Measurements from ENCODE around the gene ARL4D. TPM values are rescaled to one million over a fixed set of nuclear protein-coding genes. Genes with fewer than 3 reads are reported as not detected.

ARL4D gene
- total RNA-seq, 2 donors from 2014 or later, result 4.8 to 17.2 TPM

GRCh38 chr17:43377056-43377810 is 21.6 kb upstream of the ARL4D start:
- no peaks in the 10 kb centered on the region for H3K4me1 ChIP-seq (replicated peaks)
- H3K4me3 ChIP-seq, result no peak overlapping the region
- H3K27ac ChIP-seq, result no peak overlapping the region
- H3K9me3 ChIP-seq, result no peaks in the 10 kb centered on the region
- 70% methylated on average over 12 of the region's 12 CpGs for WGBS
- DNase-seq (ENCODE audit: low spot score), result no peak
- intact Hi-C loops (cut with DNase I), result no loop called here
- TF ChIP-seq POLR2AphosphoS5 (IDR thresholded peaks at IDR 0.05) (no peak), POLR2A (IDR thresholded peaks at IDR 0.05) (no peak)
- TF ChIP-seq, protein P1, sequence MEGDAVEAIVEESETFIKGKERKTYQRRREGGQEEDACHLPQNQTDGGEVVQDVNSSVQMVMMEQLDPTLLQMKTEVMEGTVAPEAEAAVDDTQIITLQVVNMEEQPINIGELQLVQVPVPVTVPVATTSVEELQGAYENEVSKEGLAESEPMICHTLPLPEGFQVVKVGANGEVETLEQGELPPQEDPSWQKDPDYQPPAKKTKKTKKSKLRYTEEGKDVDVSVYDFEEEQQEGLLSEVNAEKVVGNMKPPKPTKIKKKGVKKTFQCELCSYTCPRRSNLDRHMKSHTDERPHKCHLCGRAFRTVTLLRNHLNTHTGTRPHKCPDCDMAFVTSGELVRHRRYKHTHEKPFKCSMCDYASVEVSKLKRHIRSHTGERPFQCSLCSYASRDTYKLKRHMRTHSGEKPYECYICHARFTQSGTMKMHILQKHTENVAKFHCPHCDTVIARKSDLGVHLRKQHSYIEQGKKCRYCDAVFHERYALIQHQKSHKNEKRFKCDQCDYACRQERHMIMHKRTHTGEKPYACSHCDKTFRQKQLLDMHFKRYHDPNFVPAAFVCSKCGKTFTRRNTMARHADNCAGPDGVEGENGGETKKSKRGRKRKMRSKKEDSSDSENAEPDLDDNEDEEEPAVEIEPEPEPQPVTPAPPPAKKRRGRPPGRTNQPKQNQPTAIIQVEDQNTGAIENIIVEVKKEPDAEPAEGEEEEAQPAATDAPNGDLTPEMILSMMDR (IDR thresholded peaks at IDR 0.05), result no peak
- no peaks in the 10 kb centered on the region for H3K36me3 ChIP-seq
- no peaks in the 10 kb centered on the region for H3K27me3 ChIP-seq (replicated peaks; ENCODE audit: insufficient read depth)

DNA sequence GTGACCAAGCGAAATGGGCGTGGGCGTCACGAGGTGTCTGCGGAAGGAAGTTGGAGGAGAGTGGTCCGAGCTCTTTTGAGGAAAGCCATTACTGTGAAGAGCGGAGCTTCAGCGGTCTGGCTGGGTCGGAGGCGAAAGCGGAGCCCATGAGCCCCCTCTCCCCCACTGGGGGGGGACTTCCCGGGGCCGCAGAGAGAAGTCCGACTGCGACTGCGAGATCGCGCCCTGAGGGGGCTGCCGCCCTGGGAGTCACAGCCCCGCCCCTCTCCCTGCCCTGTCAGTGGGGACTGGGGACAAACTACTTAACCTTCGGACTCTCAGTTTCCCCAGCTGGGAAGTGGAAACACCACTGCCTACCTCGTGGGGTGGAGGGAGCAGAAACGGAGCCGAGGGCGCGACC is 20.0 kb upstream of the ARL4D start:
- H3K9me3 ChIP-seq, result no peaks in the 10 kb centered on the region
- intact Hi-C loops (cut with DNase I), result no loop called here
- TF ChIP-seq POLR2A (IDR thresholded peaks at IDR 0.05), result no peak
- TF ChIP-seq, protein P1 (IDR thresholded peaks at IDR 0.05), result no peak
- no peak for TF ChIP-seq POLR2AphosphoS5 (IDR thresholded peaks at IDR 0.05)
- H3K4me1 ChIP-seq (replicated peaks), result no peaks in the 10 kb centered on the region
- WGBS, result 95% methylated on average over 26 of the region's 26 CpGs
- DNase-seq (ENCODE audit: low spot score), result no peak
- H3K4me3 ChIP-seq, result no peak overlapping the region
- H3K36me3 ChIP-seq, result no peaks in the 10 kb centered on the region
- H3K27ac ChIP-seq, result no peak overlapping the region
- H3K27me3 ChIP-seq (replicated peaks; ENCODE audit: insufficient read depth), result no peaks in the 10 kb centered on the region

DNA sequence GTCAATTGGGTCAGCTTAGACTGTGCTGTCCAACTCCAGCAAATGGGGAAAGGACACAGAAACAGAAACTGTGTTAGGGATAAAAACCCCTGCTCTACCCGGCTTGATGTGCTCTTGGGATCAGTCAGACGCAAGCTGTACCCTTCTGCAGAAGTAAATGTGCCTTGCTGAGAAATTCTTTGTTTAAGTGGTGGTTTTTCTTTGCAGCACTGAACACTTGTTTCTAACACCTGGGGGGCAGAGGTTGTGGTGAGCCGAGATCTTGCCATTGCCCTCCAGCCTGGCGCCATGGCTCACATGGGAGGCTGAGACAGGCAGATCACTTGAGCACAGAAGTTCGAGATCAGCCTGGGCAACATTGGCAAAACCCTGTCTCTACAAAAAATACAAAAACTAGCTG is 18.5 kb upstream of the ARL4D start:
- Histone ChIP-seq H3K4me1 (replicated peaks) (peaks cover 3% of the 10 kb centered on the region), H3K4me3 (no peak overlapping the region), H3K27ac (no peak overlapping the region), H3K27me3 (replicated peaks; ENCODE audit: insufficient read depth) (no peaks in the 10 kb centered on the region), H3K36me3 (no peaks in the 10 kb centered on the region), H3K9me3 (no peaks in the 10 kb centered on the region)
- no peak for DNase-seq (ENCODE audit: low spot score)
- intact Hi-C loops (cut with DNase I), result no loop called here
- TF ChIP-seq POLR2A (IDR thresholded peaks at IDR 0.05) (no peak), POLR2AphosphoS5 (IDR thresholded peaks at IDR 0.05) (no peak)
- TF ChIP-seq, protein P1 (IDR thresholded peaks at IDR 0.05), result no peak
- WGBS, result 90% methylated on average over 5 of the region's 5 CpGs

DNA sequence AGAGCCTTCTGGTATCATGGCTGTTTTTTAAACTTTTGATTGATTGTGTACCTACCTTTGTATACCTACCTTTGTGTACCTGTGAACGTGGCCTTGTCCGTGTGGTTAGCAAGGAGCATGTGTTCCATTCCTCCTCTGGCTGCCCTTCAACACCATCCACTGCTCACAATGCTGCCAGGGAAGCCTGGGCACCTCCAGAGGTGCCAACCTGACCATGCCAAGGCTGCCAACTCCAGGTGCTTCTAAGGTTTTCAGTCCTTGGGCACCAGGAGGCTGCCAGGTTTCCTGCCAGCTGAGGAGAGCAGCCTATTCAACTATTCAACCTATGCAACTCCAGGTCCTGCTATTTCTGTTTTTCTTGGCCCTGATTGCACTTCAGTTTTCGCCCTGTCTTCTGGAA is 17.6 kb upstream of the ARL4D start:
- Histone ChIP-seq H3K4me1 (replicated peaks) (peaks cover 6% of the 10 kb centered on the region), H3K36me3 (no peaks in the 10 kb centered on the region), H3K27ac (no peak overlapping the region), H3K9me3 (no peaks in the 10 kb centered on the region), H3K4me3 (no peak overlapping the region), H3K27me3 (replicated peaks; ENCODE audit: insufficient read depth) (no peaks in the 10 kb centered on the region)
- intact Hi-C loops (cut with DNase I), result no loop called here
- TF ChIP-seq POLR2A (IDR thresholded peaks at IDR 0.05), result no peak
- TF ChIP-seq POLR2AphosphoS5 (IDR thresholded peaks at IDR 0.05), result no peak
- TF ChIP-seq, protein P1 (IDR thresholded peaks at IDR 0.05), result no peak
- WGBS, result 76% methylated on average over 3 of the region's 3 CpGs
- DNase-seq (ENCODE audit: low spot score), result no peak

- TF ChIP-seq, protein P1 (IDR thresholded peaks at IDR 0.05), result no peak
- TF ChIP-seq POLR2AphosphoS5 (IDR thresholded peaks at IDR 0.05) (no peak), POLR2A (IDR thresholded peaks at IDR 0.05) (no peak)
- Histone ChIP-seq H3K36me3 (no peaks in the 10 kb centered on the region), H3K27me3 (replicated peaks; ENCODE audit: insufficient read depth) (no peaks in the 10 kb centered on the region), H3K4me3 (no peak overlapping the region), H3K27ac (no peak overlapping the region), H3K9me3 (no peaks in the 10 kb centered on the region), H3K4me1 (replicated peaks) (peaks cover 6% of the 10 kb centered on the region)
- DNase-seq (ENCODE audit: low spot score), result no peak
- WGBS, result 85% methylated on average over 5 of the region's 5 CpGs
- intact Hi-C loops (cut with DNase I), result no loop called here
Observed at GRCh38 chr17:43381621-43382020, 17.2 kb upstream of the ARL4D start.
